Regular cardiac myocyte (primary cell): ENCODE data around the gene GPR135. TPM values are rescaled to one million over a fixed set of nuclear protein-coding genes. Genes with fewer than 3 reads are reported as not detected.

Experiments
- total RNA-seq: library from RNA; depleted of rRNA; stranded (reverse); fragments of >200 nt; gene quantifications from 2 replicates; pipeline ENCODE4 v1.2.3, GENCODE V29; 2014

GPR135 gene
- 1.7 and 3.1 TPM in 2 replicates for total RNA-seq

GRCh38 chr14:59465316-59466135, at the start of gene GPR135:
TSS of gene GPR135 (minus strand) at chr14:59465380. CDS start at chr14:59465226, 154 bp downstream.

GRCh38 chr14:59483819-59484638, 18.8 kb upstream of the GPR135 start, which contains the start of the genes JKAMP and L3HYPDH:
TSS of gene JKAMP (plus strand) at chr14:59484517. CDS start at chr14:59484590, 73 bp downstream.
TSS of gene L3HYPDH (minus strand) at chr14:59484408. CDS start at chr14:59484316, 92 bp downstream.

Other genes with a start within 250 kb of the GPR135 start
- 52.9 and 64.8 TPM in 2 replicates for gene L3HYPDH, start 19.0 kb upstream of the GPR135 start, total RNA-seq
- gene JKAMP, start 19.1 kb upstream of the GPR135 start, total RNA-seq = 106 and 120 TPM in 2 replicates
- gene CCDC175, start 111.4 kb upstream of the GPR135 start, total RNA-seq = not detected in 2 replicates